Astrocyte (in vitro differentiated cells and primary cell): ENCODE measurements around the gene SPHK1.
A peak's percentile ranks its signal among the peaks of the same experiment; 100 is the strongest.

ENCODE experiments used
- EZH2 ChIP-seq: IDR thresholded peaks from 2 replicates; pipeline ENCODE4 v1.6.1; 2012; ENCODE audit warnings: mild to moderate bottlenecking, low read length, inconsistent platforms; ENCODE audit not compliant: insufficient read depth
- TF ChIP-seq, protein P1 (sequence below): IDR thresholded peaks from 2 replicates; pipeline ENCODE4 v1.5.1; 2011; ENCODE audit warnings: low read depth, mild to moderate bottlenecking, inconsistent platforms, low read length, moderate library complexity; ENCODE audit not compliant: insufficient read depth

DNA sequence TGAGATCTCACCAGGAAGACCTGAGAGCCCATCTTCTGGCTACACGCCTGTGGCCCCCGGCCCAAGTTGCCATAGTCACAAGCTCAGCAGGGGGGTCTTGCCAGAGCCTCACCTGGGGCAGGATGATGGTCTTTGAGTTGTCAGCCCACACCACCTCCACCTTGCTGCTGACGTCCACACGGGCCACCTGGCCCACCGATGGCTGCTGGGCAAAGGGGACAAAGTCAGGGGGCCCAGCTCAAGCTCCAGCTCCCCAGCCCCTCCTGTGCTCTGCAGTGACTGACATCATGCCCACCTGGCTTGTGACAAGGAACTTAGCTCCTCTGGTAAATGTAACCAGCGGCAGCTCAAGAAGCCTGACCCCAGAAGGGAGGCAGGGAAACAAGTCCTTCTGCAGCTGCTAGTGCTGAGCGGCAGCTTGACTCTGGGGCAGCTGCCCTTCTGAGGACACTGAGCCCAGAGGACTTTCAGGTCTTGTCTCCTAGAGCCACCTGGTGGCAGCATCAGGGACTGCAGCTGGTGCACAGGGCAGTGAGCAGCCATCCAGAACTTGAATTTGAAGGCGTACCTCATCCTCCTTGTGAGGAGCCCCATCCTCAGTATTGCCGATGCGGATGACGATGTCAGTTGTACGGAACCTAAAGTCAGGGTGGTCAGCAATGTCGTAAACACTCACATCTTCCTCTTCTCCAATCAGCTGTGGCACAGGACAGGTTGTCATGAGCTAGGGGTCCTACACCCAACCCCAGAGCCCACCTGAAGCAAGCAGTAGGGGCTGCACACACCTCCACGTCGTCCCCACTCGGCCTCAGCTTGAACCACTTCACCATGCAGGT is 13.5 kb downstream of the SPHK1 start:
- TF ChIP-seq, protein P1, sequence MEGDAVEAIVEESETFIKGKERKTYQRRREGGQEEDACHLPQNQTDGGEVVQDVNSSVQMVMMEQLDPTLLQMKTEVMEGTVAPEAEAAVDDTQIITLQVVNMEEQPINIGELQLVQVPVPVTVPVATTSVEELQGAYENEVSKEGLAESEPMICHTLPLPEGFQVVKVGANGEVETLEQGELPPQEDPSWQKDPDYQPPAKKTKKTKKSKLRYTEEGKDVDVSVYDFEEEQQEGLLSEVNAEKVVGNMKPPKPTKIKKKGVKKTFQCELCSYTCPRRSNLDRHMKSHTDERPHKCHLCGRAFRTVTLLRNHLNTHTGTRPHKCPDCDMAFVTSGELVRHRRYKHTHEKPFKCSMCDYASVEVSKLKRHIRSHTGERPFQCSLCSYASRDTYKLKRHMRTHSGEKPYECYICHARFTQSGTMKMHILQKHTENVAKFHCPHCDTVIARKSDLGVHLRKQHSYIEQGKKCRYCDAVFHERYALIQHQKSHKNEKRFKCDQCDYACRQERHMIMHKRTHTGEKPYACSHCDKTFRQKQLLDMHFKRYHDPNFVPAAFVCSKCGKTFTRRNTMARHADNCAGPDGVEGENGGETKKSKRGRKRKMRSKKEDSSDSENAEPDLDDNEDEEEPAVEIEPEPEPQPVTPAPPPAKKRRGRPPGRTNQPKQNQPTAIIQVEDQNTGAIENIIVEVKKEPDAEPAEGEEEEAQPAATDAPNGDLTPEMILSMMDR: peak; percentile 98
- TF ChIP-seq EZH2: no peak
